ENCODE data around the gene ELAPOR2.
"Not testable (repeated sequence)": the region's sequence is repeated elsewhere in the genome, so short reads cannot be mapped to it uniquely, and the experiment has no call there.

ELAPOR2 gene, protein sequence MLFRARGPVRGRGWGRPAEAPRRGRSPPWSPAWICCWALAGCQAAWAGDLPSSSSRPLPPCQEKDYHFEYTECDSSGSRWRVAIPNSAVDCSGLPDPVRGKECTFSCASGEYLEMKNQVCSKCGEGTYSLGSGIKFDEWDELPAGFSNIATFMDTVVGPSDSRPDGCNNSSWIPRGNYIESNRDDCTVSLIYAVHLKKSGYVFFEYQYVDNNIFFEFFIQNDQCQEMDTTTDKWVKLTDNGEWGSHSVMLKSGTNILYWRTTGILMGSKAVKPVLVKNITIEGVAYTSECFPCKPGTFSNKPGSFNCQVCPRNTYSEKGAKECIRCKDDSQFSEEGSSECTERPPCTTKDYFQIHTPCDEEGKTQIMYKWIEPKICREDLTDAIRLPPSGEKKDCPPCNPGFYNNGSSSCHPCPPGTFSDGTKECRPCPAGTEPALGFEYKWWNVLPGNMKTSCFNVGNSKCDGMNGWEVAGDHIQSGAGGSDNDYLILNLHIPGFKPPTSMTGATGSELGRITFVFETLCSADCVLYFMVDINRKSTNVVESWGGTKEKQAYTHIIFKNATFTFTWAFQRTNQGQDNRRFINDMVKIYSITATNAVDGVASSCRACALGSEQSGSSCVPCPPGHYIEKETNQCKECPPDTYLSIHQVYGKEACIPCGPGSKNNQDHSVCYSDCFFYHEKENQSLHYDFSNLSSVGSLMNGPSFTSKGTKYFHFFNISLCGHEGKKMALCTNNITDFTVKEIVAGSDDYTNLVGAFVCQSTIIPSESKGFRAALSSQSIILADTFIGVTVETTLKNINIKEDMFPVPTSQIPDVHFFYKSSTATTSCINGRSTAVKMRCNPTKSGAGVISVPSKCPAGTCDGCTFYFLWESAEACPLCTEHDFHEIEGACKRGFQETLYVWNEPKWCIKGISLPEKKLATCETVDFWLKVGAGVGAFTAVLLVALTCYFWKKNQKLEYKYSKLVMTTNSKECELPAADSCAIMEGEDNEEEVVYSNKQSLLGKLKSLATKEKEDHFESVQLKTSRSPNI

GRCh38 chr7:87059525-87060287 is at the start of gene ELAPOR2:
TSS of gene ELAPOR2 (minus strand) at chr7:87059654. CDS start at chr7:87059513, 141 bp downstream.
- DNase-seq: peak; percentile 74
- in situ Hi-C loops (cut with MboI; ENCODE audit: low pct_unique_long_range_greater_than_20kb, low sequenced_read_pairs): no loop called here

DNA sequence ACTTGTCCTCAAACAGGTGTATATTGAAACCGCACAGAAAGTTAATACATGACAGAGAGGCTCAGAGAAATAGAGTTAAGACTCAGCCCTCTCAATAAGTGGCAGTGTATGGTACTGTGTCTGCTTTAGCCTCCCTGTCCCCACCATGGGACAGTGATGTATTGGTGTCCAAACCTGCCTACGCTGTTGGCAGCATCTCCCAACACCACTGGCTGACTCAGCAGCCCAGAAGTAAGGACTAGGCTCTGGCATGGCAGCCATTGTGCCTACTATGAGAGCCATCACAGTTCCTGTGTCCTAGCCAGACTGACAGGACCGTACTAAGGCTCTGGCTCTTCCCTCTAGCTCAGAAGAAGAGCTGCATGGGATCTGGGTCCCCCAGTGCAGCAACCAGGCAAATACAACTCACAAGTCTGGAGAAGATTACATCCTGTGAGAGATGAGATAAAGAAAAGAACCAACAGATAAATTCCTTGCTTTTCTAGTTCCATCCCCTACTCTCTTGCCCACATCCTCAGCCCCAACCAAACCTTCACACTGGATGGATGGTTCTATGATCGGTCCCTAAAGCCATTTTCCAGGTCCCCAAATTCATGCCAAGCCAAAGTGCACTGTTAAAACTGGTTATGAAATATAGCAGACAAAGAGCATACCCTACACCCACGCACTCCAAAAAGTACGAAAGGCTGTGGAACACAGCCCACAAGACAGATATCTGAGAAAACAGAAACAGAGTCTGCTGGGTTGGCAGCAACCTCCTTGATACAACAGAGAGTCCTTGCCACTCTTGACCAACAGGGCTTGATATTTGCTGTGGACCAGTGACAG is 48.7 kb upstream of the ELAPOR2 start:
- in situ Hi-C loops (cut with MboI; ENCODE audit: low pct_unique_long_range_greater_than_20kb, low sequenced_read_pairs): no loop called here
- no peak for DNase-seq

GRCh38 chr7:87106974-87107612 is 47.6 kb upstream of the ELAPOR2 start:
- no peak for DNase-seq
- in situ Hi-C loops (cut with MboI; ENCODE audit: low pct_unique_long_range_greater_than_20kb, low sequenced_read_pairs): no loop called here

DNA sequence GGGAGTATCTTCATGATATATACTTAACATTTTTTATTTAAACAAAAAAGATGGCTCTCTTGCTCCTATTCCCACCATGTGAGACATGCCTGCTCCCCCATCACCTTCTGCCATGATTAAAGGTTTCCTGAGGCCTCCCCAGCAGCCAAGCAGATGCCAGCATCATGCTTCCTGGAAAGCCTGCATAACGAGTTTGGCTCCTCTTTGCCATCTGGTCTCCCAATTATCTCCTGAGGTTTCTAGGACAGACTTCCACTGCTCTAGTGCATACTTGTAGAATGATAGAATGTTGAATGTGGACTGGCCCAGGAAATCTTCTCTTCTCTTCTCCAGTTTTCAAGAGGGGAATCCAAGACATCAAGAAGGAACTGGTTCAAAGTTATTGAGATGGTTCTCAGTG is 45.9 kb upstream of the ELAPOR2 start:
- in situ Hi-C loops (cut with MboI; ENCODE audit: low pct_unique_long_range_greater_than_20kb, low sequenced_read_pairs): no loop called here
- DNase-seq: no peak

DNA sequence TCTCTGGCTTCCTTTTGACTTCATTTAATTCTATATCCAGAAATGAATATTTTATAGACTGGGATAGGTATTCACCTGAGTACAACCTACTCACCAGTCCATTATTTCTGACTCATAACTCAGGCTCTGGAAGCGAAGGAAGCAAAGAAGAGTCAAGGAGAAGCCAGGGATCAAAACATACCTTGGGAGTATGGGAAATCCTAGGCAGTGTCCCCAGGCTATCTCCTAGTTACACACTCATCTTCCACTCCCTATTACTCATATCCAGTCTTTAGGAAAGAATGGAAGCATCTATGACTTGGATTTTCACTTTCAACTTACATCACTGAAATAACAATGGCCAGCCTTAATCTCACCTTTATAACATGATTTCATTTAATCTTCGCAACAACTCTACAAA is 40.9 kb upstream of the ELAPOR2 start:
- no peak for DNase-seq
- in situ Hi-C loops (cut with MboI; ENCODE audit: low pct_unique_long_range_greater_than_20kb, low sequenced_read_pairs): no loop called here

DNA sequence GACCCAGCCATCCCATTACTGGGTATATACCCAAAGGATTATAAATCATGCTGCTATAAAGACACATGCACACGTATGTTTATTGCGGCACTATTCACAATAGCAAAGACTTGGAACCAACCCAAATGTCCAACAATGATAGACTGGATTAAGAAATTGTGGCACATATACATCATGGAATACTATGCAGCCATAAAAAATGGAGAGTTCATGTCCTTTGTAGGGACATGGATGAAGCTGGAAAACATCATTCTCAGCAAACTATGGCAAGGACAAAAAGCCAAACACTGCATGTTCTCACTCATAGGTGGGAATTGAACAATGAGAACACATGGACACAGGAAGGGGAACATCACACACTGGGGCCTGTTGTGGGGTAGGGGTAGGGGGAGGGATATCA is 37.9 kb upstream of the ELAPOR2 start:
- in situ Hi-C loops (cut with MboI; ENCODE audit: low pct_unique_long_range_greater_than_20kb, low sequenced_read_pairs); DNase-seq: not testable (repeated sequence)

GRCh38 chr7:87094322-87094721 is 34.9 kb upstream of the ELAPOR2 start:
- in situ Hi-C loops (cut with MboI; ENCODE audit: low pct_unique_long_range_greater_than_20kb, low sequenced_read_pairs): no loop called here
- DNase-seq: no peak

DNA sequence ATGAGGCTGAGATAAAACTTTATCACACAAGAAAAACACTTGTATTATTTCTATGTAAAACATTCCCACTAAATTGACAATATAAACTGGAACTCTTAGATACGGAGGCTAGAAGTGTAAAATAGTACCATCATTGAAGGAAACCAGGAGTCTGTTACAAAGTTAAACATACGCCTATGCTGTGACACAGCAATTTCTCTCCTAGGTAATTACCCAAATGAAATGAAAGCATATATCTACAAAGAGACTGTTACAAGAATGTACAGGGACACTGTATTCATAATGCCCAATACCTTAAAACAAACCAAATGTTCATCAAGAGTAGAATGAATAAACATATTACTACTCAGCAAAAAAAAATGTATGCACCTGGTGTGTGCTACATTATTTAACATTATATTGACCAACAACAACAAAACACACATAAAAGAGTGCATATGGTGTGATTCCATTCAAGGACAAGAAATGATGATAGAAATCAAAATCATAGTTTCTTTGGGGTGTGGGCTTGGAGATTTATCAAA is 33.2 kb upstream of the ELAPOR2 start:
- DNase-seq: no peak
- in situ Hi-C loops (cut with MboI; ENCODE audit: low pct_unique_long_range_greater_than_20kb, low sequenced_read_pairs): no loop called here

DNA sequence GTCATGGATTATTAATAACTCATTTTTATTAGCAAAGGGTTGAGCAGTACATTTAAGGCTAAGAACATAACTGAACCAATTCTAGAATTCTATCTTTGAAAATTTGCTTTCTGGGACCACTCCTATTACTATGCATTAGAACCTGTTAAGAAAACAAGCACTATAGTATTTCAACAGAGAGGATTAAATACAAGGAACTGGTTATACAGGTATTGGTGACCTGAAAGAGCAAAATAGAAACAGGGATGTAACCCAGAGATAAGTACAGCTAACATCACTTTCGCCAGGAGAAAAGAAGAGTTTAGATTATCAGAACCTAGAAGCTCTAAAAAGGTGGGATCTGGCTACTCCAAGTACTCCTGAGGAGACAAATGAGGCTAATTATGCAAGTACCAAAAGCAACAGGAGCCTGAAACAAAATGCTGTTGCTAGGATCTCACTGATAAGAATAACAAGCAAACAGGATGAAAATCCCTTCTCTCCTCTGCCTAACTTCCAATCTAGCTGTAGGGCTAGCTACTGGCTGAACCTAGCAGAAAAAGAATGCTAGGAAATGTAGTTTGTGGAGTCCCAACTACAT is 32.1 kb upstream of the ELAPOR2 start:
- DNase-seq: no peak
- in situ Hi-C loops (cut with MboI; ENCODE audit: low pct_unique_long_range_greater_than_20kb, low sequenced_read_pairs): no loop called here

DNA sequence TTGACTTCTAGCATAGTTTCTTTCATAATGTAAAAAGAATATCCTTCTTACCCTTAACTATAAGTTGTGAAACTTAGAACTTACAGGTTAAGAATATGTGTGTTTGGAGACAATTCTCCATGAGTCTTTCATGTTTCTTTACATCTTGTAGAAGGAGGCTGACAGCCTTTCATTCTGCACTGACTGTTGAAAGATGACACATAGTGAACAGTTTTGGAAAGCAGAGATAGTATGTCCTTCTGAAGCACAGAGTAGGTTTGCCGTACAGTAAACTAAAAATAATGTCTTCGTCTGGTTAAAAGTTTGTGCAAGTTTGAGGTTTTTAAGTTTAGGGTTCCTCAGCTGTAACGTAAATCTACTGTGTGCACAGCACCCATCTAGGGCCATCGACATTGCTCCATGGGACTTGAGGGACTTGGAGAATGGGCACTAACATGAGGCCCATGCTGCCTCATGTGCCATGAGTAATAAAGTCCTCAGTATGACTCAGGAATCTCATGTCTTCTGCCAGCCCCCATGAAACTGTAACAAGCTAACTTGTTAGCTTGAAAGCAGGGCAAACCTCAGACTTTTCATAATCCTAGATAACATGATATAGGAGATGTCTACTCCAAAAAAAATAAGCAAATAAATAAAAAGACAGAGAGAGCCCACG is 24.5 kb upstream of the ELAPOR2 start:
- in situ Hi-C loops (cut with MboI; ENCODE audit: low pct_unique_long_range_greater_than_20kb, low sequenced_read_pairs): no loop called here
- DNase-seq: no peak

- DNase-seq: no peak
- in situ Hi-C loops (cut with MboI; ENCODE audit: low pct_unique_long_range_greater_than_20kb, low sequenced_read_pairs): no loop called here
Observed at GRCh38 chr7:87082675-87083074, 23.2 kb upstream of the ELAPOR2 start.

GRCh38 chr7:87075671-87076404 is 16.4 kb upstream of the ELAPOR2 start:
- in situ Hi-C loops (cut with MboI; ENCODE audit: low pct_unique_long_range_greater_than_20kb, low sequenced_read_pairs): no loop called here

DNA sequence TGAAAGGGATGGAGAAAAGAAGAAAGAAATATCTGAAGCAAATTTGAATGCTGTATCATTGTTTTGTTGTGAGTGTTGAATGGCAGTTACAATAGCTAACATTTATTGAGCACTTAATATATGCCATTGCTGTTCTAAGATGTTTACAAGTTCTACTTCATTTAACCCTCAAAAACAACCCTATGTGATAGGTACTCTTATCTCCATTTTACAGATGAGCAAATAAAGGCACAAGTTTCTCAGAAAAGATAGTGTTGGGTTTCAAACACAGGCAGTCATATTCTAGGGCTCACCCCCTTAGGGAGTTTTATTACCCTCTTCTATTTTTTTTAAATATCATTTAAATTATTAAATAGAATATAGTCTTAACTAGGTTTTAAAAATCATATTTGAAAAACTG is 8.3 kb upstream of the ELAPOR2 start:
- in situ Hi-C loops (cut with MboI; ENCODE audit: low pct_unique_long_range_greater_than_20kb, low sequenced_read_pairs): no loop called here
- DNase-seq: no peak

More at GRCh38 chr7:87075671-87076404, 16.4 kb upstream of the ELAPOR2 start:
- no peak for DNase-seq

GRCh38 chr7:87060288-87060537 is 759 bp upstream of the ELAPOR2 start:
- DNase-seq: no peak
- in situ Hi-C loops (cut with MboI; ENCODE audit: low pct_unique_long_range_greater_than_20kb, low sequenced_read_pairs): no loop called here

DNA sequence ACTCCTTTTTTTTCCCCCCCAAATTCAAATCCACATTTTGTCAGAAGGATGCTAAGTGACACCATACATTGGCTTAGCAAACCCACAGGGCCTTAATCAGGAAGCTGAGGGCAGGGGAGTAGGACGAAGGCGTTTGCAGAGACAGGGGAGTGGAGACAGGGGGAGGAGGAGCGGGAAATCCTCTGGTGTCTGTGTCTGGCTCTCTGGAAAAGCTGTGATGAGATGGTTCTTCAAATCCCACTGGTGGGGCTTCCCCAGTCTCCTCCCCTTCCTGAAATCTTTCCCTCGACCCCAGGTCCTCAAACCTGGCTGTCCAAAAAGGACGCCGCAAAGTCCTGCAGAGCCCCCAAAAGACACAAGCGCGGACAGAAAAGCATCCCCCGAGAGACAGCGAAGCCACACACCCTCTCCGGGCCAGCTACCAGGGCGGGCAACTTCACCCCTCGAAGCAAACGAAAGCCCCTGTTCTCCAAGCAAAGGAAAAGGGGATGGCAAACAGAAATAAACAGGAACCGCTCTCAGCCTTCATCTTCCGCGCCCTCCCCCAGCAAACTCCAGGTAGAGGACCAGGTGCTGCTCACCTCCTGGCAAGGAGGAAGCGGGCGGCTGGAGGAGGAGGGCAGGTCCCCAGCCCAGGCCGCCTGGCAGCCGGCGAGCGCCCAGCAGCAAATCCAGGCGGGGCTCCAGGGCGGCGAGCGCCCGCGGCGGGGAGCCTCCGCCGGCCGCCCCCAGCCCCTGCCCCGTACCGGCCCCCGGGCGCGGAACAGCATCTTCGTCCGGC is 520 bp downstream of the ELAPOR2 start:
- in situ Hi-C loops (cut with MboI; ENCODE audit: low pct_unique_long_range_greater_than_20kb, low sequenced_read_pairs): no loop called here
- DNase-seq: peak; percentile 41

GRCh38 chr7:87057210-87057609 is 2.2 kb downstream of the ELAPOR2 start:
- in situ Hi-C loops (cut with MboI; ENCODE audit: low pct_unique_long_range_greater_than_20kb, low sequenced_read_pairs): no loop called here
- no peak for DNase-seq

Data from KBM-7 (cell line).